ENCODE results near the gene DBT.

DNA sequence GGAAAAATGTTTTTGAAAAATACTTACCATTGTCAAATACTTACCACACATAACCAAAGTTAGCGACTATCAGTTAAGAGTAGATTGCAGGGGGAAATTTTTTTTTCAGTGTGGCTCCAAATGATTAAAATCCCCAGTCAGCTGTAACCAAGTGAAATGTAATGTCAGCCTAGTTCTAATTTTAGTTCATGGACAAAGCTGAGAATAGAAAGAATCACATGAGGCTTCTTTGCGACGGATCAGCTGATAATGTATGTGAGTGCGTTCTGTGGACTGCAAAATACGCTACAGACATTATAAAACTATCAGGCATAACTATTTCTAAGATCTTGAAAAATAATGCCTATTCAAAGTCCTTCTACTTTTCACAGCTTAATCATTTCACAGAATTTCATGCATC, 71.5 kb downstream of the DBT start, which contains the start of gene LRRC39:
- TF ChIP-seq EP300 (IDR thresholded peaks at IDR 0.05) (no peak), POLR2A (IDR thresholded peaks at IDR 0.05) (no peak)
- TF ChIP-seq, protein P1, sequence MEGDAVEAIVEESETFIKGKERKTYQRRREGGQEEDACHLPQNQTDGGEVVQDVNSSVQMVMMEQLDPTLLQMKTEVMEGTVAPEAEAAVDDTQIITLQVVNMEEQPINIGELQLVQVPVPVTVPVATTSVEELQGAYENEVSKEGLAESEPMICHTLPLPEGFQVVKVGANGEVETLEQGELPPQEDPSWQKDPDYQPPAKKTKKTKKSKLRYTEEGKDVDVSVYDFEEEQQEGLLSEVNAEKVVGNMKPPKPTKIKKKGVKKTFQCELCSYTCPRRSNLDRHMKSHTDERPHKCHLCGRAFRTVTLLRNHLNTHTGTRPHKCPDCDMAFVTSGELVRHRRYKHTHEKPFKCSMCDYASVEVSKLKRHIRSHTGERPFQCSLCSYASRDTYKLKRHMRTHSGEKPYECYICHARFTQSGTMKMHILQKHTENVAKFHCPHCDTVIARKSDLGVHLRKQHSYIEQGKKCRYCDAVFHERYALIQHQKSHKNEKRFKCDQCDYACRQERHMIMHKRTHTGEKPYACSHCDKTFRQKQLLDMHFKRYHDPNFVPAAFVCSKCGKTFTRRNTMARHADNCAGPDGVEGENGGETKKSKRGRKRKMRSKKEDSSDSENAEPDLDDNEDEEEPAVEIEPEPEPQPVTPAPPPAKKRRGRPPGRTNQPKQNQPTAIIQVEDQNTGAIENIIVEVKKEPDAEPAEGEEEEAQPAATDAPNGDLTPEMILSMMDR (IDR thresholded peaks at IDR 0.05) = no peak

Measured in stomach (tissue), 4 donors.